ENCODE results near the gene ACSS3.

The ACSS3 gene

DNA sequence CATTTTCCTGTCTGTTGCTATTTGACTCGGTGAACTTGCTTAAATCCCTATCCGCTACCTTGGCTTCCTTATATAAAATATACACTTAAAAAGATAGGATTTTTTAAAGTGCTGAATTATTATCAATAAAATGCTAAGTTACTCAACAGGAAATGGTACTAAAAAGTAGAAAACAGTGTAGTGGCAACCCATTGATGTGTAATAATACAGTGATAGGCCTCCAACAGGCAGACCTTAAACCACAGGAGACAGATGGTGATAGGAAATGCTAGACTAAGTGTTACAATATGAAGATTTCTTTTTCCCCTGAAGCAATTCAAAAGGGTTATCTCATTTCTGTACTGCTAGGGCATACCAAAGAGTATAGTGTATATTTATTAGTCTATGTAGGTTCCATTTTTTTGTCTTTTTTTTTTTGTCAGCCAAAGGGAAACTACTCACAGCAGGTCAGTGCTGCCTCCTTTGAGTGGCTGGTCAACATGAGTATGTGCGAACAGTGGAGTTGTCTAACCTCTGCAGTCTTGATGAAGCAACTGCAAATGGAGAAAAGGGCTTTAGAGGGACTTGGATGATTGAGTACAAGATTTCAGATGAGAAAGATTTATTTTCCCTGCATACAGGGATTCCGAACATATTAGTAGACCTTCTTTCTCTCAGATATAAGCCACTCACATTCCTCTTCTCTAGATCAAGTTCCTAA lies 183.8 kb downstream of the ACSS3 start:
- H3K4me3 ChIP-seq (replicated peaks; ENCODE audit: low read depth, low read length) = no peak overlapping the region
- H3K27me3 ChIP-seq (replicated peaks; ENCODE audit: control insufficient read depth, insufficient read depth, low read length) = no peaks in the 10 kb centered on the region
- DNase-seq (ENCODE audit: extremely low read depth, insufficient read length) = no peak
- H3K36me3 ChIP-seq (ENCODE audit: control insufficient read depth, insufficient read depth, low read length) = no peaks in the 10 kb centered on the region
- TF ChIP-seq, protein P1, sequence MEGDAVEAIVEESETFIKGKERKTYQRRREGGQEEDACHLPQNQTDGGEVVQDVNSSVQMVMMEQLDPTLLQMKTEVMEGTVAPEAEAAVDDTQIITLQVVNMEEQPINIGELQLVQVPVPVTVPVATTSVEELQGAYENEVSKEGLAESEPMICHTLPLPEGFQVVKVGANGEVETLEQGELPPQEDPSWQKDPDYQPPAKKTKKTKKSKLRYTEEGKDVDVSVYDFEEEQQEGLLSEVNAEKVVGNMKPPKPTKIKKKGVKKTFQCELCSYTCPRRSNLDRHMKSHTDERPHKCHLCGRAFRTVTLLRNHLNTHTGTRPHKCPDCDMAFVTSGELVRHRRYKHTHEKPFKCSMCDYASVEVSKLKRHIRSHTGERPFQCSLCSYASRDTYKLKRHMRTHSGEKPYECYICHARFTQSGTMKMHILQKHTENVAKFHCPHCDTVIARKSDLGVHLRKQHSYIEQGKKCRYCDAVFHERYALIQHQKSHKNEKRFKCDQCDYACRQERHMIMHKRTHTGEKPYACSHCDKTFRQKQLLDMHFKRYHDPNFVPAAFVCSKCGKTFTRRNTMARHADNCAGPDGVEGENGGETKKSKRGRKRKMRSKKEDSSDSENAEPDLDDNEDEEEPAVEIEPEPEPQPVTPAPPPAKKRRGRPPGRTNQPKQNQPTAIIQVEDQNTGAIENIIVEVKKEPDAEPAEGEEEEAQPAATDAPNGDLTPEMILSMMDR (IDR thresholded peaks at IDR 0.05; ENCODE audit: insufficient read depth, low read length, poor library complexity, severe bottlenecking) = no peak

DNA sequence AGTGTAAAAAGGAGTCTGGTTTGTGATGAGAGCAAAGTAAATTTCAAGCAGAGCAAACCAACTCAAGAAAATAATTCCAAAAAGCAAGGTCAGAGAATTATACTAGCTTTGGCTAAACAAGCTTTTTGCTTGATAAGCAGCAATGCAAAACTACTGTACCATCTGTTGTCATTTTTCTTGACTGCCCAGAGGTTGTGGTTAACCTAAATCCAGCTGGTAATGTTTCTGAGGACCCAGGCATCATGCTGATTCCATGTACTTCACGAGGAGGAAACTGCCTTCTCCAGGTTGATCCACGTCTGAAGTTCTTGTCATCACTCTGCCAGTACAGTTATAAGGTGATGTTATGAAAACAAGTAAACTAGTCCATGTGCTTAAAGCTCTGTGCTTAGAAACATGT lies 185.2 kb downstream of the ACSS3 start:
- no peaks in the 10 kb centered on the region for H3K27me3 ChIP-seq (replicated peaks; ENCODE audit: control insufficient read depth, insufficient read depth, low read length)
- TF ChIP-seq, protein P1 (IDR thresholded peaks at IDR 0.05; ENCODE audit: insufficient read depth, low read length, poor library complexity, severe bottlenecking) = no peak
- no peak overlapping the region for H3K4me3 ChIP-seq (replicated peaks; ENCODE audit: low read depth, low read length)
- H3K36me3 ChIP-seq (ENCODE audit: control insufficient read depth, insufficient read depth, low read length) = no peaks in the 10 kb centered on the region
- DNase-seq (ENCODE audit: extremely low read depth, insufficient read length) = no peak

DNA sequence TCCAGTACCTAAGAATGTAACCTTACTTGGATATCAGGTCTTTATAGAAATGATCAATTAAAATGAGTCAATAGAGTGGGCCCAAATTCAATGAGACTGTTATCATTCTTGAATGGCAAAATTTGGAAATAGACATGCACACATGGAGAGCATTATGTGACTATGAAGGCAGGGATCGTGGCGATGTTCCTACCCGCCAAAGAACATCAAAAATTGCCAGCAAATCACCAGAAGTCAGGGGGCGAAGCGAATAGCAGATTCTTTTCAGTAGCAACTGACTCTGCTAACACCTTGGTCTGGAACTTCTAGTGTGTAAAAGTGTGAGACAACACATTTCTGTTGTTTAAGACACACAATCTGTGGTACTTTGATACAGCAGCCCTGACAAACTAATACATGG lies 192.5 kb downstream of the ACSS3 start:
- no peaks in the 10 kb centered on the region for H3K36me3 ChIP-seq (ENCODE audit: control insufficient read depth, insufficient read depth, low read length)
- no peak for DNase-seq (ENCODE audit: extremely low read depth, insufficient read length)
- H3K27me3 ChIP-seq (replicated peaks; ENCODE audit: control insufficient read depth, insufficient read depth, low read length) = no peaks in the 10 kb centered on the region
- TF ChIP-seq, protein P1 (IDR thresholded peaks at IDR 0.05; ENCODE audit: insufficient read depth, low read length, poor library complexity, severe bottlenecking) = no peak
- H3K4me3 ChIP-seq (replicated peaks; ENCODE audit: low read depth, low read length) = no peak overlapping the region

DNA sequence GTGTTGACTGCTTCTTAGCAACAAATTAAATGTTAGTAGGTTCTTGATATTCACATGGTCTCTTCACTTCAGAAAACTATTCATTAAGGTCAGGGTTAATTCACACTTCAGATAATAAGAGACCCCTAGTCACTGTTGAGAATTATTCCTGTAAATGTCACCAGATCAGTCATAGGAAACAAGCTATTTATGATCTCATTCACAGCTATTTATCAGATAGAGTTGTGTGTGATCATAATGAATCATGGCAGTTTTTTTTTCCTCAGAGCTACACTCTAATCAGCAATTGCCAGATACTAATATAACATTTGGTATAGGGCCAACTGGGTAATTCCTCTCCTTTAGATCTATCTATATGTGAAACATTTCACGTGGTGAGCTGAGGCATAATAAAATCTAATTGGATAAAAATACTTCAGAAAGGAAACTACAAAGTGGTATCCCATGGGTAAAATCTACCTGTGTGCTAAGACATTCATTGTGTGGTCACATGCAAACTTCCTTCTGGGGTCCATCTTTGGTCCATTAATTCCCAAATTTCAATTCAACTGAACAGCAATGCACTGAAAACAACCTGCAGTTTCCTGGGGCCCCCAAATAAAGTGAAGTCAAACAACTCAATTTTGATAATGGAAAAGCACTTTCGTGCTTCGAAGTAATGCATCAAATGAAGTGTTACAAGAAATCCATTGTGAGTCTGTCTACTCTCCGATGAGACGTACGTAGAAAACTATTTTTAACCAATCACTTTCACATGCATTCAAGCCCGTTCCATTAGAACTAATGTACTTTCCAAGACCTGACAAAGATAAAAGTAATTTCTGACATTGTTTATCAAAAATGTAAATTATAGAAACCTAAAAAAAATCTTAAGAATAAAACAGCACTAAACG lies 197.0 kb downstream of the ACSS3 start:
- Histone ChIP-seq H3K36me3 (ENCODE audit: control insufficient read depth, insufficient read depth, low read length) (no peaks in the 10 kb centered on the region), H3K27me3 (replicated peaks; ENCODE audit: control insufficient read depth, insufficient read depth, low read length) (no peaks in the 10 kb centered on the region), H3K4me3 (replicated peaks; ENCODE audit: low read depth, low read length) (no peak overlapping the region)
- TF ChIP-seq, protein P1 (IDR thresholded peaks at IDR 0.05; ENCODE audit: insufficient read depth, low read length, poor library complexity, severe bottlenecking) = no peak
- no peak for DNase-seq (ENCODE audit: extremely low read depth, insufficient read length)

DNA sequence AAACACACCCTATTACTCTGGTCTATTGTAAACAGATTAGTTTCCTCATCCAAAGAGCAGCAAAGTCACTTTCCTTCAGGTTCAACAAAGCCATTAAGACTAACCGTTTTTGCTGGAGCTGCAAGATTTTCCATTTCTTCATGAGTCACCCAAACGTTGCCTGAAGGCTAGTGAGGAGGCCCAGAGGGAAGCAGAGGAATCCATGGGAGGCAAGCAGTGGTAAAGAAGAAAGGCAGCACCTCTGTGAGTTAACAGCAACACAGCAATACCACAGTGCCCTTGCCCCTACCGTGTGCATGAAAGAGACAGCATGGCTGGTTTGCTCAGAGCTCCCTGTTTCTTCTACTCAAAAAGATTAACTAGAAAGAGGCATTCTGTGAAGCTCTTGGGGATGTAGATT lies 206.3 kb downstream of the ACSS3 start:
- TF ChIP-seq, protein P1 (IDR thresholded peaks at IDR 0.05; ENCODE audit: insufficient read depth, low read length, poor library complexity, severe bottlenecking) = no peak
- DNase-seq (ENCODE audit: extremely low read depth, insufficient read length) = no peak
- no peaks in the 10 kb centered on the region for H3K27me3 ChIP-seq (replicated peaks; ENCODE audit: control insufficient read depth, insufficient read depth, low read length)
- no peak overlapping the region for H3K4me3 ChIP-seq (replicated peaks; ENCODE audit: low read depth, low read length)
- no peaks in the 10 kb centered on the region for H3K36me3 ChIP-seq (ENCODE audit: control insufficient read depth, insufficient read depth, low read length)

All from GM06990 (cell line).